WERI-Rb-1 (cell line): Measurements from ENCODE around the gene TBC1D1.

ENCODE experiments used
- DNase-seq: peaks from one replicate; pipeline ENCODE4 v3.0.0-alpha.2; 2020
- H3K27ac ChIP-seq: fragments of 250-450 bp; sonication (Bioruptor Pico); 2 replicates; pipeline ENCODE4 v1.5.1; 2020; ENCODE audit warnings: mild to moderate bottlenecking, moderate library complexity
- H3K27me3 ChIP-seq: fragments of 250-450 bp; sonication (Bioruptor Pico); 2 replicates; pipeline ENCODE4 v1.5.1; 2021; ENCODE audit warnings: mild to moderate bottlenecking, low read depth, moderate library complexity; ENCODE audit not compliant: insufficient read depth, severe bottlenecking
- H3K36me3 ChIP-seq: fragments of 250-450 bp; sonication (Bioruptor Pico); 2 replicates; pipeline ENCODE4 v1.5.1; 2020; ENCODE audit warnings: mild to moderate bottlenecking, moderate library complexity
- H3K4me3 ChIP-seq: 2 replicates; pipeline ENCODE4 v1.5.1; 2011; ENCODE audit warnings: low read depth, mild to moderate bottlenecking, control low read depth, low read length
- H3K9me3 ChIP-seq: fragments of 250-450 bp; sonication (Bioruptor Pico); 2 replicates; pipeline ENCODE4 v1.5.1; 2021; ENCODE audit warnings: mild to moderate bottlenecking, moderate library complexity; ENCODE audit not compliant: severe bottlenecking
- TF ChIP-seq, protein P1 (sequence below): IDR thresholded peaks from 2 replicates; pipeline ENCODE4 v1.5.1; 2011; ENCODE audit warnings: low read depth, mild to moderate bottlenecking, control low read depth, inconsistent platforms, low read length

Gene TBC1D1

DNA sequence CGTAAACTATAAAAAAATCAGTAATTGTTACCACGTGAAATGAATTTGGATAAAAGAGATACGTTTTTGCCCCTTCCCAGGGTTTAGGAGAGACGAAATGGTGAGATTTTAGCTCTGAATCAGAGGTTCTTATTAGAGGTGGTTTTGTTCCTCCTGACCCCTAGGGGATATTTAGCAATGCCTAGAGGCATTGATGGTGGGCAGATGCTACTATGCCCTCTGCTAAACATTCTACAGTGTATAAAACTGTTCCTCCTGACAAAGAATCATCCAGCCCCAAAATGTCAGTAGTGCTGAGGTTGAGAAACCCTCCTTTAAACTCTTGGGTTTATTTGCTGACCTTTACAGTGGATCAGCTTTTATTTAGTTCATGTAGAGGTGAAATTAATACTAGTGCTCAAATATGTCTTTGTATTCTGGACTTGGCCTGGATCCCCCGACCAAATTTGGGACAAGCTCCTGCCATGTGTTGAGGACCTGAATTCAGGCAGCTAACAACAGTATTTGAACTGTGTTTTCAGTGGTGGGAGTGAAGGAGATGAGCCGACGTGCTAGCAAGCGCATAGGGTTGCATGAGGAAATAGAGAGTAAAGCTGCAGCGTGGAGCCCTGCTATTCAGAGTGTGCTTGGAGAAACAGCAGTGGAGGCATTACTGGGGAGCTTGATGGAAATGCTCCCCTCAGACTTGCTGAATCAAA lies 195.4 kb downstream of the TBC1D1 start:
- Histone ChIP-seq H3K27me3 (no peaks in the 10 kb centered on the region), H3K9me3 (no peaks in the 10 kb centered on the region), H3K4me3 (no peak overlapping the region), H3K36me3 (peaks cover 19% of the 10 kb centered on the region), H3K27ac (no peak overlapping the region)
- DNase-seq = no peak
- TF ChIP-seq, protein P1, sequence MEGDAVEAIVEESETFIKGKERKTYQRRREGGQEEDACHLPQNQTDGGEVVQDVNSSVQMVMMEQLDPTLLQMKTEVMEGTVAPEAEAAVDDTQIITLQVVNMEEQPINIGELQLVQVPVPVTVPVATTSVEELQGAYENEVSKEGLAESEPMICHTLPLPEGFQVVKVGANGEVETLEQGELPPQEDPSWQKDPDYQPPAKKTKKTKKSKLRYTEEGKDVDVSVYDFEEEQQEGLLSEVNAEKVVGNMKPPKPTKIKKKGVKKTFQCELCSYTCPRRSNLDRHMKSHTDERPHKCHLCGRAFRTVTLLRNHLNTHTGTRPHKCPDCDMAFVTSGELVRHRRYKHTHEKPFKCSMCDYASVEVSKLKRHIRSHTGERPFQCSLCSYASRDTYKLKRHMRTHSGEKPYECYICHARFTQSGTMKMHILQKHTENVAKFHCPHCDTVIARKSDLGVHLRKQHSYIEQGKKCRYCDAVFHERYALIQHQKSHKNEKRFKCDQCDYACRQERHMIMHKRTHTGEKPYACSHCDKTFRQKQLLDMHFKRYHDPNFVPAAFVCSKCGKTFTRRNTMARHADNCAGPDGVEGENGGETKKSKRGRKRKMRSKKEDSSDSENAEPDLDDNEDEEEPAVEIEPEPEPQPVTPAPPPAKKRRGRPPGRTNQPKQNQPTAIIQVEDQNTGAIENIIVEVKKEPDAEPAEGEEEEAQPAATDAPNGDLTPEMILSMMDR = no peak

GRCh38 chr4:38086849-38087226 lies 196.0 kb downstream of the TBC1D1 start:
- Histone ChIP-seq H3K9me3 (no peaks in the 10 kb centered on the region), H3K36me3 (peaks cover 20% of the 10 kb centered on the region), H3K27me3 (no peaks in the 10 kb centered on the region), H3K4me3 (no peak overlapping the region), H3K27ac (no peak overlapping the region)
- no peak for DNase-seq
- TF ChIP-seq, protein P1 = no peak

DNA sequence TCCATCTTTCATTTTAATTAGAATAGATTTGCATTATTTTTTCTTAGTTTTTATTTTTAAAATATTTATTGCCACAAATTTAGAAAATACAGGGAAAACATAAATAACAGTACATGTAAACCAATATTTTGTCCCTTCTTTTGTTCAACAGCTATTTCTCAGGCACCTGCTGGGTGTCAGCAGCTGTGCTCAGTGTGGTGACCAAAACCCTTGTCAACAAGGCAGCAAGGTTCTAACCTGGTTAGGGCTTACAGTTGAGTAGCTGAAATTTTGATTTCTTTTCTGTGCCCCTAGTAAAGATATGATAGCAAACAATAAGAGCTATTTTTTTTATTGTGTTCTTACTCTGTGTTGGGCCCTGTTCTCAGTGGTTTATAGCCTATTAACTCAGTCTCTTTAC lies 197.4 kb downstream of the TBC1D1 start:
- H3K27me3 ChIP-seq = no peaks in the 10 kb centered on the region
- H3K27ac ChIP-seq = no peak overlapping the region
- DNase-seq = no peak
- peaks cover 26% of the 10 kb centered on the region for H3K36me3 ChIP-seq
- TF ChIP-seq, protein P1 = no peak
- no peaks in the 10 kb centered on the region for H3K9me3 ChIP-seq
- H3K4me3 ChIP-seq = no peak overlapping the region

DNA sequence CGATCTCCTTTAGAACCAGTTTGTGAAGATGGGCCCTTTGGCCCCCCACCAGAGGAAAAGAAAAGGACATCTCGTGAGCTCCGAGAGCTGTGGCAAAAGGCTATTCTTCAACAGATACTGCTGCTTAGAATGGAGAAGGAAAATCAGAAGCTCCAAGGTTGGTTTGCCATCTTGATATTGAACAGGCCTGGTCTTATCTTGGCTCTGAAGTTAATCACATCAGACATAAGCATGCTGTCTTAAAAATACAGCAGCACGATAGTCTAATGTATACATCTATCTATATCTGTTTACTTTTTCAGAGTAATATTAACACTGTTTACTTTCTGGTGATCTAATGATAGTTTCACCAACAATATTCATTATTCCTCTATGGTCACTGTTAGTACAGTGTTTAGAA lies 199.1 kb downstream of the TBC1D1 start:
- no peak for DNase-seq
- Histone ChIP-seq H3K27me3 (no peaks in the 10 kb centered on the region), H3K27ac (no peak overlapping the region), H3K4me3 (no peak overlapping the region), H3K36me3 (peaks cover 26% of the 10 kb centered on the region), H3K9me3 (no peaks in the 10 kb centered on the region)
- TF ChIP-seq, protein P1 = no peak

GRCh38 chr4:38090455-38091246 lies 199.8 kb downstream of the TBC1D1 start:
- Histone ChIP-seq H3K36me3 (peaks cover 26% of the 10 kb centered on the region), H3K9me3 (no peaks in the 10 kb centered on the region), H3K27ac (no peak overlapping the region), H3K27me3 (no peaks in the 10 kb centered on the region), H3K4me3 (no peak overlapping the region)
- no peak for DNase-seq
- TF ChIP-seq, protein P1 = no peak
